HG03095 (cell line): ENCODE data around the gene BORCS6.
A peak's percentile ranks its signal among the peaks of the same experiment; 100 is the strongest.

Source experiments
- ATAC-seq: cut with Tn5 transposase; IDR thresholded peaks from one replicate; pipeline ENCODE4 v1.9.1; 2021; ENCODE audit warnings: moderate library complexity; ENCODE audit not compliant: unreplicated experiment

The BORCS6 gene

DNA sequence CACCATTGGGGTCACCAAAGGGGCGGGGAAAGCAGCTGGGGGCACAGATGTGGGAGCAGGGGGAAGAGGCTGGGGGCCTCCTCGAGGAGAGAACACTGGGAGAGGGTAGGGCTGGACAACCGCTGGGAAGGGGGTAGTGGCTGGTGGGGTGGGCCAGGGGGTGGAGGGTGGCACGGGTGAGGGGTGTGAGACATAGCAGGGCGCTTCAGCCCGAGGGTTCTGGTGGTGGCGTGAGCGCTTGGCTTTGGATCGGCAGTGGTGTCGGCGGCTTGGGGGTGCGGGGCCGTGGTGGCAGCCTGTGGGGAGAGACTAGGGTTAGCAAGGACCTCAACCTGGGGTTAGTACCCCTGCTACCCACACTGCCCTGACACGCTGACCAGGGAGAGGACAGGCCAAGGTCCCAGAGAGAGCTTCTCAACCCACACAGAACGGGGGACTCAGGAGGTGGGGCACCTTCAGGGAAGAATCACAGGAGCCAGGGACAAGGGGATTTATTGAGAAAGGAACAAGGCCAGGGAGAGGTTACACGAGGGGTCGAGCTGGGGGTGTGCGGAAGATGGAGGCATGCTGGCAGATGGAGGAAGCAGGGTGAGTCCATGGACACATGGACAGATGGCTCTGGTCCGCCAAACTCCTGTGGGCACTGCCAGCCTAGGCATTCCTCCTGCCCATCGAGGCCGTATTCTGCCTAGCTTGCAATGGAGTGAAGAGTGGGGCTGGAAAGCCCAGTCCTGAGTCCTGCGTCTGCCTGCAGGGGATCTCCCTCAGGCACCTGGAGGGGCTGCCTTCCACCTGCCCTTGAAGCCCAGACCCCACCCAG, 46.2 kb downstream of the BORCS6 start:
- ATAC-seq: no peak

DNA sequence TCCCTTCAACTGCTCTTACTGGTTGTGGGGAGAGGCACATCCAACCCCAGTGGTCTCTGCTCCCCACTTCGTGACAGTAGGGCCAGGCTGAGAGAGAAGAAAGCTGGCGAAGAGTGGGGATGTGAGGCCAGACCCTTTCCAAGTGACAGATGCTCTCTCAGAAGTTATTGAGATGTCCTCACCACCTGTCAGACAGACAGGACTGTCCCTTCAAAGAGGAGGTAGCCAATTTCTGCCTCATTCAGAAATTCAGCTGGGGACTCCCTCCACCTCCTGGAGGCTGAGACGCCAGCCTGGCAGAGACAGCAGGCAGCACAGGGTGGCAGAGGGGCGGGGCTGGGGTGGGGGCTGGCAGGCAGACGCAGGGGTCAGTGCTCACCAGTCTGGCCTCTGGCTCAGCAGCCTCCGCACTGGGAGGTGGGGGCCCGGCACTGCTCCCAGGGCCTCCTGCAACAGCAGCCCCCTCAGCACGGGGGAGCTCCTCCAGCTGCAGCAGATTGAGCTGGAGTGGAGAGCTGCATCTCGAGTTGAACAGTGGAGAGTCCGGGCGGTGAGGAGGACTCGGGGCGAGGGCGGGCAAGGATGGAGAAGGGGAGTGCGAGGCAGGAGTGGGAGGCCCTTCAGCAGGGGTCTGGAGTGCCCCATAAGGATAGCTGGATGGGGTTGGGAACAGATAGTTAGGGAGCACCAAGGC, 46.9 kb downstream of the BORCS6 start:
- ATAC-seq: no peak

- no peak for ATAC-seq
These were observed 47.7 kb downstream of the BORCS6 start for GRCh38 chr17:8142158-8142886.

DNA sequence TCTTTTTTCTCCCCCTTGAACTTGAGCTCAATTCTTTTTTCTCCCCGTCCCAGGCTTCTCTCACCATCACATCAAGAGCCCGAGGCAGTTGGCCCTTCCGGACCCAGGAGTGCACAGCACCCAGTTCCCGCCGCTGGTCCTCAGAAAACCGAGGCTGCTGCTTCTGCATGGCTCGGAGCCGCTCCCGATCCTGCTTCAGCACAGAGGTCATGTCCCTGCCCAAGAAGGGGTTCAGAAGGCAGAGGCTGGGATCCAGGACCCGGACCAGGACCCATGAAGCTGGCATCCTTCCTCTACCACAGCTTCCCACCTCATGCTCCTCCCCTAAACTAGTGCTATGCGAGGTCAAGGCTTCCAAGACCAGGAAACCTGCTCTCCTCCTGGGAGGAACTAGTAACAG, 48.2 kb downstream of the BORCS6 start:
- ATAC-seq: no peak

- ATAC-seq: no peak
These were observed 48.9 kb downstream of the BORCS6 start for GRCh38 chr17:8141045-8141444.

- ATAC-seq: no peak
These were observed 49.6 kb downstream of the BORCS6 start for GRCh38 chr17:8140065-8141029.

DNA sequence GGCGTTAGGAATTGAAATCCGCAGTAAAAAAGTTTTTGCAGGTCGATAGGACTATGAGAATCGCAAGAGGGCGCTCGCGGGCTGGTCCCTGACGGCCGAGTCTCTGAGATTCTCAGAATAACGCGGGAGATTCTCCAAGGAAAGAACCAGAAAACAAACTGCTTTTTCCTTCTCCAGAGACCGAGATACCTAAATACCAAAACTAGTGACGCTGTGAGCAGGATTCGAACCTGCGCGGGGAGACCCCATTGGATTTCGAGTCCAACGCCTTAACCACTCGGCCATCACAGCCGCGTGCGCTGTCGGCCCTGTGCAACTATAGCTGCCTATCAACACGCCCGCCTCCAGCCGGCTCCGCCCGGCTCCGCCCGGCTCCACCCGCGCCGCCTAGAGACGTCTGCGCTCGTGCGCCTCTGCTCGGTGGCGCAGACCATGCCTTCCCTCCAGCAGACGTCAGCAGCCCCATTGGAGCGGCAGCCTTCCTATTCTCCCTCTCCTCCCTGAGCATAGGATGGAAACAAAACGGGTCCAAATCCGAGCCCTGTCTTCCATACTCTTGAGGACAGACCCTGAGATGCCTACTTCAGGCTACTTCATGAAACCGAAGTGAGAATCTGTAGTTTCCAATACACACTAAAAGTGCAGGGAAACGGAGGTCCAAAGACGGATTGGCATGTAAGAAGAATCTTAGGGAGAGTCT, 51.2 kb downstream of the BORCS6 start:
- peak; percentile 66 for ATAC-seq

DNA sequence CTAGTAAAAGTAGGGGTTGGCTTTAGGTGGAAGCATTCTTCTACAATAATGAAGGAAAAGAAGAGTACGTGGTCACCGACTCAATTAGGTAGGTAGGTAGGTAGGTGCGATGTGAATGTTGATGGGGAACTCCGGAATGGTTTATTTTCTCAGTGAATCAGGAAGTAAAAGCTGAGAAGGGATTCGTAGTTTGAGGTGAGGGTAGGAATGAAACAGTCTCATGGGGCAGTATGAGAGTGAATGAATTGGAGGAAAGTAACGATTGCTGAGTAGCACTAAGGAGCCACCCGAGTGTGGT, 51.7 kb downstream of the BORCS6 start:
- ATAC-seq: peak; percentile 3
